Activated T-cell treated with anti-CD3 and anti-CD28 coated beads for 1 hour (primary cell): ENCODE measurements around the gene PTPN4.
"Not testable (repeated sequence)": the region's sequence is repeated elsewhere in the genome, so short reads cannot be mapped to it uniquely, and the experiment has no call there.

Experiments used
- DNase-seq: peaks from one replicate; pipeline ENCODE4 v3.0.0-alpha.2; 2020; ENCODE audit warnings: low read depth

PTPN4 gene

GRCh38 chr2:119764832-119765231 is 5.1 kb downstream of the PTPN4 start:
- DNase-seq, result no peak

GRCh38 chr2:119765433-119766002 is 5.8 kb downstream of the PTPN4 start:
- DNase-seq, result no peak

GRCh38 chr2:119766944-119767343 is 7.2 kb downstream of the PTPN4 start:
- DNase-seq, result no peak

GRCh38 chr2:119768742-119769141 is 9.0 kb downstream of the PTPN4 start:
- no peak for DNase-seq

- DNase-seq, result no peak
These were observed 9.9 kb downstream of the PTPN4 start for GRCh38 chr2:119769645-119770044.

GRCh38 chr2:119771331-119771730 is 11.6 kb downstream of the PTPN4 start:
- no peak for DNase-seq

- DNase-seq, result no peak
These were observed 12.4 kb downstream of the PTPN4 start for GRCh38 chr2:119772128-119772527.

GRCh38 chr2:119772767-119773166 is 13.0 kb downstream of the PTPN4 start:
- no peak for DNase-seq

- DNase-seq, result no peak
These were observed 14.3 kb downstream of the PTPN4 start for GRCh38 chr2:119774026-119774425.

GRCh38 chr2:119775102-119775501 is 15.4 kb downstream of the PTPN4 start:
- no peak for DNase-seq

GRCh38 chr2:119782308-119783027 is 22.7 kb downstream of the PTPN4 start:
- no peak for DNase-seq

GRCh38 chr2:119784876-119785275 is 25.2 kb downstream of the PTPN4 start:
- no peak for DNase-seq

GRCh38 chr2:119786295-119786694 is 26.6 kb downstream of the PTPN4 start:
- DNase-seq, result no peak

GRCh38 chr2:119788752-119789151 is 29.0 kb downstream of the PTPN4 start:
- DNase-seq, result no peak

- DNase-seq, result no peak
These were observed 30.7 kb downstream of the PTPN4 start for GRCh38 chr2:119790466-119790865.

- no peak for DNase-seq
These were observed 33.2 kb downstream of the PTPN4 start for GRCh38 chr2:119792907-119793312.

- no peak for DNase-seq
These were observed 34.5 kb downstream of the PTPN4 start for GRCh38 chr2:119794237-119794636.

- DNase-seq, result no peak
These were observed 35.9 kb downstream of the PTPN4 start for GRCh38 chr2:119795309-119796303.

GRCh38 chr2:119800376-119800902 is 40.7 kb downstream of the PTPN4 start:
- no peak for DNase-seq

- no peak for DNase-seq
These were observed 41.3 kb downstream of the PTPN4 start for GRCh38 chr2:119801040-119801439.

- not testable (repeated sequence) for DNase-seq
These were observed 42.3 kb downstream of the PTPN4 start for GRCh38 chr2:119801989-119802388.

- DNase-seq, result no peak
These were observed 43.4 kb downstream of the PTPN4 start for GRCh38 chr2:119803101-119803500.
